GM12878 (cell line): Measurements from ENCODE around the gene DISC1. TPM values are rescaled to one million over a fixed set of nuclear protein-coding genes. Genes with fewer than 3 reads are reported as not detected.

Experiments
- ATAC-seq: fragments of 200-7000 bp; cut with Tn5 transposase; 3 replicates; pipeline ENCODE4 v1.9.1; 2020; ENCODE audit warnings: mild to moderate bottlenecking, moderate library complexity
- BruUV-seq: library from RNA; stranded (reverse); fragments of 400-500 nt; replicated peaks from 2 replicates; lab custom pipeline; 2021; lab: Mats Ljungman, UMichigan
- CTCF ChIA-PET: fragments of 300-600 bp; sonication (Branson Sonifier 250); formaldehyde crosslinking; extraction: SDS; loops from one replicate; lab custom pipeline; 2021; ENCODE audit warnings: inconsistent platforms; lab: Yijun Ruan, JAX
- POLR2A ChIA-PET: fragments of 350-600 bp; formaldehyde crosslinking; extraction: SDS; loops from one replicate; lab custom pipeline; 2021; ENCODE audit warnings: inconsistent platforms; lab: Charles Lee
- RAD21 ChIA-PET: fragments of 300-600 bp; sonication (Branson Sonifier 250); formaldehyde crosslinking; loops from one replicate; lab custom pipeline; 2023; ENCODE audit warnings: antibody characterized with exemption; ENCODE audit not compliant: unreplicated experiment; lab: Charles Lee
- SMC1A ChIA-PET: fragments of 300-600 bp; sonication (Branson Sonifier 250); formaldehyde crosslinking; loops from one replicate; lab custom pipeline; 2023; ENCODE audit not compliant: unreplicated experiment, uncharacterized antibody; lab: Charles Lee
- DNase-seq: peaks from one replicate; pipeline ENCODE4 v3.0.0-alpha.2; 2011; ENCODE audit warnings: low read depth, low spot score
- FAIRE-seq: peaks from 3 replicates; lab custom pipeline; 2011; peaks lifted over from hg19 to GRCh38; lab: Jason Lieb, UNC
- H2AFZ ChIP-seq: 2 replicates; pipeline ENCODE4 v1.6.0; 2011; ENCODE audit warnings: low read depth, low read length, control low read depth; ENCODE audit not compliant: control insufficient read depth
- H3K27ac ChIP-seq: 2 replicates; pipeline ENCODE4 v1.5.1; 2011; ENCODE audit warnings: control low read depth; ENCODE audit not compliant: control insufficient read depth, insufficient read depth
- H3K27me3 ChIP-seq, 2 experiments: replicated peaks in 1 of 2; 2 replicates each; pipeline versions ENCODE4 v1.6.0 to v1.6.1; 2011; ENCODE audit warnings: low read length in 1 of 2; ENCODE audit not compliant: control insufficient read depth in 2 of 2, insufficient read depth in 2 of 2
- H3K36me3 ChIP-seq, 2 experiments: 2 replicates each; pipeline ENCODE4 v1.5.1; 2011; ENCODE audit warnings: low read length in 1 of 2; ENCODE audit not compliant: control insufficient read depth in 2 of 2, insufficient read depth in 2 of 2
- H3K4me1 ChIP-seq: 2 replicates; pipeline ENCODE4 v1.6.1; 2011; ENCODE audit warnings: mild to moderate bottlenecking, low read length, moderate library complexity, mixed read lengths; ENCODE audit not compliant: control insufficient read depth, insufficient read depth
- H3K4me2 ChIP-seq: 2 replicates; pipeline ENCODE4 v1.6.0; 2011; ENCODE audit warnings: control low read depth; ENCODE audit not compliant: control insufficient read depth, insufficient read depth
- H3K4me3 ChIP-seq: fragments of 200-600 bp; sonication (generic); 2 replicates; pipeline ENCODE4 v1.5.1; 2016
- H3K79me2 ChIP-seq: 2 replicates; pipeline ENCODE4 v1.6.0; 2011; ENCODE audit warnings: low read length; ENCODE audit not compliant: control insufficient read depth, insufficient read depth
- H3K9ac ChIP-seq: 2 replicates; pipeline ENCODE4 v1.8.0; 2011; ENCODE audit warnings: low read length, control low read depth, mixed read lengths; ENCODE audit not compliant: control insufficient read depth, insufficient read depth
- H3K9me3 ChIP-seq: replicated peaks from 3 replicates; pipeline ENCODE4 v1.5.1; 2011; ENCODE audit warnings: mild to moderate bottlenecking, low read length; ENCODE audit not compliant: control insufficient read depth, insufficient read depth
- H4K20me1 ChIP-seq: 2 replicates; pipeline ENCODE4 v1.6.0; 2011; ENCODE audit not compliant: control insufficient read depth, insufficient read depth
- ASH2L ChIP-seq: fragments of 300-600, 200-600 bp; sonication (generic); IDR thresholded peaks from 2 replicates; pipeline ENCODE4 v1.6.1; 2017; ENCODE audit warnings: low read depth, mild to moderate bottlenecking, borderline replicate concordance
- CBX3 ChIP-seq: fragments of 200-600 bp; sonication (generic); IDR thresholded peaks from 2 replicates; pipeline ENCODE4 v1.6.1; 2016; ENCODE audit warnings: low read depth, borderline replicate concordance
- CHD2 ChIP-seq: IDR thresholded peaks from 2 replicates; pipeline ENCODE4 v1.6.1; 2011; ENCODE audit warnings: low read depth, low read length, improper control_type of control experiment, borderline replicate concordance
- CREB1 ChIP-seq: IDR thresholded peaks from 2 replicates; pipeline ENCODE4 v1.6.1; 2012; ENCODE audit warnings: low read depth, mild to moderate bottlenecking, inconsistent platforms
- FOXM1 ChIP-seq: IDR thresholded peaks from 2 replicates; pipeline ENCODE4 v1.6.1; 2012; ENCODE audit warnings: low read depth, mild to moderate bottlenecking, inconsistent platforms, low read length, moderate library complexity
- IKZF2 ChIP-seq, 2 experiments: fragments of 450-650 bp; IDR thresholded peaks; 2 replicates each; pipeline ENCODE4 v1.6.1; 2017; ENCODE audit warnings: mild to moderate bottlenecking in 2 of 2, moderate library complexity in 2 of 2
- KAT2A ChIP-seq: conservative IDR thresholded peaks from 2 replicates; pipeline ENCODE4 v1.6.1; 2011; ENCODE audit warnings: low read depth, low read length; ENCODE audit not compliant: control insufficient read depth
- MEF2B ChIP-seq: fragments of 450-650 bp; IDR thresholded peaks from 2 replicates; pipeline ENCODE4 v1.6.1; 2018; ENCODE audit warnings: mild to moderate bottlenecking, moderate library complexity; ENCODE audit not compliant: partially characterized antibody, poor library complexity, severe bottlenecking
- MXI1 ChIP-seq: fragments of 150-350 bp; IDR thresholded peaks from 2 replicates; pipeline ENCODE4 v1.6.1; 2011; ENCODE audit warnings: low read depth, mild to moderate bottlenecking, inconsistent platforms, low read length, improper control_type of control experiment
- PAX8 ChIP-seq: fragments of 450-650 bp; IDR thresholded peaks from 2 replicates; pipeline ENCODE4 v1.6.1; 2017; ENCODE audit warnings: mild to moderate bottlenecking, moderate library complexity
- POLR2A ChIP-seq: IDR thresholded peaks from 2 replicates; pipeline ENCODE4 v1.6.1; 2011; ENCODE audit warnings: low read depth, mild to moderate bottlenecking, low read length
- POLR2AphosphoS5 ChIP-seq: IDR thresholded peaks from 2 replicates; pipeline ENCODE4 v1.6.1; 2011; ENCODE audit warnings: mild to moderate bottlenecking, low read length, inconsistent platforms
- RUNX3 ChIP-seq: IDR thresholded peaks from 2 replicates; pipeline ENCODE4 v1.6.1; 2012; ENCODE audit warnings: low read length, inconsistent platforms
- TCF12 ChIP-seq: IDR thresholded peaks from 2 replicates; pipeline ENCODE4 v1.6.1; 2011; ENCODE audit warnings: low read depth, mild to moderate bottlenecking, low read length
- TCF7 ChIP-seq: IDR thresholded peaks from 2 replicates; pipeline ENCODE4 v1.6.1; 2014; ENCODE audit warnings: antibody characterized with exemption, borderline replicate concordance
- ZNF687 ChIP-seq: fragments of 450-650 bp; IDR thresholded peaks from 2 replicates; pipeline ENCODE4 v1.6.1; 2017; ENCODE audit warnings: mild to moderate bottlenecking, moderate library complexity
- WGBS: methylation state at CpG from one replicate; pipeline ENCODE4 v1.1.6; 2016; ENCODE audit warnings: low lambda C conversion rate; ENCODE audit not compliant: insufficient replicate concordance, insufficient coverage; ENCODE audit errors: missing lambda C conversion rate; 5-methylcytosine and 5-hydroxymethylcytosine counted together
- in situ Hi-C: fragments of 300-500 bp; cut with MboI; formaldehyde crosslinking; loops from 9 replicates; pipeline ENCODE4 v1.14.3; 2018; ENCODE audit warnings: mixed read lengths
- intact Hi-C: fragments of 100-400 bp; cut with micrococcal nuclease; formaldehyde crosslinking; loops from one replicate; pipeline ENCODE4 v1.14.2; 2022; ENCODE audit not compliant: unreplicated experiment
- polyA plus RNA-seq, 11 experiments: library from polyadenylated mRNA; depleted of rRNA in 4 of 11; unstranded in 6 of 11; stranded (reverse) in 5 of 11; fragments of >200 nt; fragmentation: Nextera tagmentation in 4 of 11; fragmentation: Illumina TruSeq in 1 of 11; extraction: Ambion mirVana in 4 of 11; extraction: Trizol in 1 of 11; gene quantifications; 1 replicate in 1 of 11; 2 replicates in 10 of 11; pipeline versions ENCODE4 v1.2.1 to v1.2.3, GENCODE V29; 2011 to 2016; ENCODE audit warnings: inconsistent platforms in 2 of 11, missing spikeins in 2 of 11, low read depth in 1 of 11
- total RNA-seq, 4 experiments: library from RNA; depleted of rRNA in 3 of 4; stranded (reverse); fragments of >200 nt in 3 of 4; fragmentation: Illumina TruSeq in 1 of 4; extraction: Trizol in 1 of 4; gene quantifications; 2 replicates each; pipeline versions ENCODE4 v1.2.1 to v1.2.3, GENCODE V29; 2013 to 2021
- TF ChIP-seq, protein P1 (sequence below): fragments of 150-350 bp; IDR thresholded peaks from 2 replicates; pipeline ENCODE4 v1.6.1; 2014; ENCODE audit warnings: mild to moderate bottlenecking, low read depth, low read length

DISC1 gene
- total and polyA plus RNA-seq, 10 of the 15 experiments (the other 5 are each of a cell fraction or from before 2014, with no cell fraction given), result 0.05 to 0.72 (median 0.19) TPM; not detected in 1

- no peak for TF ChIP-seq RUNX3
Measured at GRCh38 chr1:231806623-231807495, 180.3 kb downstream of the DISC1 start (continued).

DNA sequence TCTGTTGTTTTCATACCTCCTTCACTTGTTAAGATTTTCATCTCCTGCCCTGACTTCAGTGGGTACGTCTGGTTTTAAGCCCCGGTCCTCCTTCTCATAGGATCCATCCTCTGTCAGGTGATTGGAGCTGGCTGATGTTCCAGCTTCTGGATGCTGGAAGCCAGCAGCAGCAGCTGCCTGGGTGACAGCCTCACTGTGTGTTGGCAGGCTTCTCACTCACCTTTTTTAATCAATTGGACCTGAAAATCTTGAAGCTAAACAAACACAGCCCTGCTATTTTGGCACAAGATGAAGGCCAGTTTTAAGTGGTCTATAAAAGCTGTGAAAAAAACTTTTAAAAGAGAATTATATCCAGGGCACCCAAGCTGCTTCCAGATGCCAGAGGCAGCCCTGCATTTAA is 181.0 kb downstream of the DISC1 start:
- ChIA-PET SMC1A (no interaction called here), CTCF (interaction anchor here (0.9 to 1.9 kb wide), 4 partner anchors 15 to 450 kb away, joined by 3 to 13 read pairs (median 4); no protein-coding TSS in a partner anchor), RAD21 (interaction anchor here (1.0 to 2.5 kb wide), 2 partner anchors 51 kb away, joined by 4 to 13 read pairs; no protein-coding TSS in a partner anchor), POLR2A (no interaction called here)
- H3K9ac ChIP-seq, result no peak overlapping the region
- H3K27me3 ChIP-seq, result no peaks in the 10 kb centered on the region; a peak in 1 of 4 replicates
- no peaks in the 10 kb centered on the region for H3K36me3 ChIP-seq
- no peak overlapping the region for H3K4me2 ChIP-seq
- no peaks in the 10 kb centered on the region for H3K9me3 ChIP-seq
- no peaks in the 10 kb centered on the region for H3K4me1 ChIP-seq
- DNase-seq (no peak), FAIRE-seq (no peak), ATAC-seq (no peak)
- H3K79me2 ChIP-seq, result no peaks in the 10 kb centered on the region
- no TSS peak for BruUV-seq
- H4K20me1 ChIP-seq, result no peaks in the 10 kb centered on the region
- 0% methylated on average over 2 of the region's 2 CpGs for WGBS
- intact Hi-C loops, result no loop called here
- in situ Hi-C loops, result no loop called here
- H2AFZ ChIP-seq, result no peak overlapping the region
- H3K4me3 ChIP-seq, result no peak overlapping the region
- H3K27ac ChIP-seq, result no peak overlapping the region
- TF ChIP-seq ASH2L, result no peak
- TF ChIP-seq, protein P1, sequence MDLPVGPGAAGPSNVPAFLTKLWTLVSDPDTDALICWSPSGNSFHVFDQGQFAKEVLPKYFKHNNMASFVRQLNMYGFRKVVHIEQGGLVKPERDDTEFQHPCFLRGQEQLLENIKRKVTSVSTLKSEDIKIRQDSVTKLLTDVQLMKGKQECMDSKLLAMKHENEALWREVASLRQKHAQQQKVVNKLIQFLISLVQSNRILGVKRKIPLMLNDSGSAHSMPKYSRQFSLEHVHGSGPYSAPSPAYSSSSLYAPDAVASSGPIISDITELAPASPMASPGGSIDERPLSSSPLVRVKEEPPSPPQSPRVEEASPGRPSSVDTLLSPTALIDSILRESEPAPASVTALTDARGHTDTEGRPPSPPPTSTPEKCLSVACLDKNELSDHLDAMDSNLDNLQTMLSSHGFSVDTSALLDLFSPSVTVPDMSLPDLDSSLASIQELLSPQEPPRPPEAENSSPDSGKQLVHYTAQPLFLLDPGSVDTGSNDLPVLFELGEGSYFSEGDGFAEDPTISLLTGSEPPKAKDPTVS, result no peak
- no peak for TF ChIP-seq MEF2B
- no peak for TF ChIP-seq CBX3
- no peak for TF ChIP-seq FOXM1
- TF ChIP-seq PAX8, result no peak
- TF ChIP-seq IKZF2 (IDR thresholded peaks at IDR 0.05), result no peak
- TF ChIP-seq MXI1, result no peak
- TF ChIP-seq TCF12, result no peak
- no peak for TF ChIP-seq ZNF687
- TF ChIP-seq CREB1, result no peak
- TF ChIP-seq CHD2, result no peak
- no peak for TF ChIP-seq POLR2A
- no peak for TF ChIP-seq KAT2A
- TF ChIP-seq TCF7, result no peak
- no peak for TF ChIP-seq POLR2AphosphoS5
